Loucy (cell line): ENCODE results near the gene IL17A.
A peak's percentile ranks its signal among the peaks of the same experiment; 100 is the strongest.

ENCODE experiments used
- H2AFZ ChIP-seq: fragments of 200-600 bp; sonication (generic); 2 replicates; pipeline ENCODE4 v1.6.0; 2016; ENCODE audit warnings: antibody characterized with exemption, mild to moderate bottlenecking, low read length, moderate library complexity
- H3F3A ChIP-seq: fragments of 200-600 bp; 2 replicates; pipeline ENCODE4 v1.6.0; 2016; ENCODE audit warnings: antibody characterized with exemption, low read depth, mild to moderate bottlenecking
- H3K27me3 ChIP-seq: fragments of 200-600 bp; sonication (generic); 2 replicates; pipeline ENCODE4 v1.6.1; 2014; ENCODE audit warnings: low read length, mild to moderate bottlenecking; ENCODE audit not compliant: insufficient read depth, poor library complexity, severe bottlenecking
- H3K36me3 ChIP-seq: fragments of 200-600 bp; sonication (generic); 2 replicates; pipeline ENCODE4 v1.6.1; 2016; ENCODE audit warnings: low read length; ENCODE audit not compliant: insufficient read depth
- H3K4me1 ChIP-seq: fragments of 200-600 bp; sonication (generic); 2 replicates; pipeline ENCODE4 v1.5.1; 2014; ENCODE audit warnings: low read length, mild to moderate bottlenecking; ENCODE audit not compliant: insufficient read depth, poor library complexity, severe bottlenecking
- H3K4me2 ChIP-seq: fragments of 200-600 bp; sonication (generic); 2 replicates; pipeline ENCODE4 v1.6.0; 2014; ENCODE audit warnings: antibody characterized with exemption, low read length, low read depth, mild to moderate bottlenecking; ENCODE audit not compliant: poor library complexity, severe bottlenecking
- H3K4me3 ChIP-seq: fragments of 200-600 bp; sonication (generic); 2 replicates; pipeline ENCODE4 v1.5.1; 2014; ENCODE audit warnings: low read length, mild to moderate bottlenecking, mixed read lengths; ENCODE audit not compliant: poor library complexity, severe bottlenecking
- H3K79me2 ChIP-seq: fragments of 200-600 bp; sonication (generic); 2 replicates; pipeline ENCODE4 v1.6.1; 2014; ENCODE audit warnings: low read length; ENCODE audit not compliant: insufficient read depth
- H3K9ac ChIP-seq: fragments of 200-600 bp; sonication (generic); 2 replicates; pipeline ENCODE4 v1.6.0; 2014; ENCODE audit warnings: mild to moderate bottlenecking, low read depth, low read length, moderate library complexity; ENCODE audit not compliant: poor library complexity, severe bottlenecking
- H3K9me2 ChIP-seq: fragments of 200-600 bp; sonication (generic); replicated peaks from 2 replicates; pipeline ENCODE4 v1.6.1; 2016; ENCODE audit warnings: low read depth, low read length, mixed read lengths
- H3K9me3 ChIP-seq: fragments of 200-600 bp; sonication (generic); 2 replicates; pipeline ENCODE4 v1.6.1; 2014; ENCODE audit warnings: mild to moderate bottlenecking, antibody characterized with exemption, low read length, low read depth; ENCODE audit not compliant: insufficient read depth
- H4K20me1 ChIP-seq: fragments of 200-600 bp; sonication (generic); 2 replicates; pipeline ENCODE4 v1.6.0; 2014; ENCODE audit warnings: antibody characterized with exemption, low read length, mild to moderate bottlenecking; ENCODE audit not compliant: insufficient read depth, poor library complexity, severe bottlenecking
- EZH2phosphoT487 ChIP-seq: fragments of 200-600 bp; IDR thresholded peaks from 2 replicates; pipeline ENCODE4 v1.6.1; 2018; ENCODE audit warnings: antibody characterized with exemption, mild to moderate bottlenecking, moderate library complexity, borderline replicate concordance
- TF ChIP-seq, protein P1 (sequence below): fragments of 200-600 bp; sonication (generic); conservative IDR thresholded peaks from 2 replicates; pipeline ENCODE4 v1.5.1; 2014; ENCODE audit warnings: mild to moderate bottlenecking, antibody characterized with exemption, low read length

Gene IL17A

DNA sequence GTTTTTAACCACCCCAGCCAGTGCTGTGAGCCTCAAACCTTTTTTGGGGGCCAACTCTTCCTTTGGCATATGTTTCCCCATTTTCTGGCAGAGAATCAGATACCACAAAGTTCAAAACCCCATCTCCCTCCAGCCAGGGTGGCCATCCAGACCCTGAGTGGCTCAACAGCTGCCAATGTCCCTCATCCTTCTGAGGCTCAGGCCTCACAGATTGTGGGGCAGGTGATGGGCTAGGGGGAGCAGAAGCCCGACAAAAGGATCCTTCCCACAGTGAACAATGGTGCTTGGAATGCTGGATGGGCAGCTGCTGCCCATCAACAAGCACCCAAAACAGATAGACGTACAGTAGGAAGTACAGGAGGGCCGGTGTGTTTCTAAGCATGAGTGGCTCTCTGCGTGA lies 42.6 kb upstream of the IL17A start:
- TF ChIP-seq, protein P1, sequence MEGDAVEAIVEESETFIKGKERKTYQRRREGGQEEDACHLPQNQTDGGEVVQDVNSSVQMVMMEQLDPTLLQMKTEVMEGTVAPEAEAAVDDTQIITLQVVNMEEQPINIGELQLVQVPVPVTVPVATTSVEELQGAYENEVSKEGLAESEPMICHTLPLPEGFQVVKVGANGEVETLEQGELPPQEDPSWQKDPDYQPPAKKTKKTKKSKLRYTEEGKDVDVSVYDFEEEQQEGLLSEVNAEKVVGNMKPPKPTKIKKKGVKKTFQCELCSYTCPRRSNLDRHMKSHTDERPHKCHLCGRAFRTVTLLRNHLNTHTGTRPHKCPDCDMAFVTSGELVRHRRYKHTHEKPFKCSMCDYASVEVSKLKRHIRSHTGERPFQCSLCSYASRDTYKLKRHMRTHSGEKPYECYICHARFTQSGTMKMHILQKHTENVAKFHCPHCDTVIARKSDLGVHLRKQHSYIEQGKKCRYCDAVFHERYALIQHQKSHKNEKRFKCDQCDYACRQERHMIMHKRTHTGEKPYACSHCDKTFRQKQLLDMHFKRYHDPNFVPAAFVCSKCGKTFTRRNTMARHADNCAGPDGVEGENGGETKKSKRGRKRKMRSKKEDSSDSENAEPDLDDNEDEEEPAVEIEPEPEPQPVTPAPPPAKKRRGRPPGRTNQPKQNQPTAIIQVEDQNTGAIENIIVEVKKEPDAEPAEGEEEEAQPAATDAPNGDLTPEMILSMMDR, result no peak
- TF ChIP-seq EZH2phosphoT487, result no peak
- Histone ChIP-seq H3K4me3 (no peak overlapping the region), H3K9me3 (no peaks in the 10 kb centered on the region), H2AFZ (no peak overlapping the region), H3K4me1 (peaks cover 24% of the 10 kb centered on the region), H3F3A (no peaks in the 10 kb centered on the region), H3K9ac (no peak overlapping the region), H4K20me1 (no peaks in the 10 kb centered on the region), H3K4me2 (no peak overlapping the region), H3K9me2 (no peaks in the 10 kb centered on the region), H3K79me2 (no peaks in the 10 kb centered on the region), H3K36me3 (no peaks in the 10 kb centered on the region), H3K27me3 (no peaks in the 10 kb centered on the region)

DNA sequence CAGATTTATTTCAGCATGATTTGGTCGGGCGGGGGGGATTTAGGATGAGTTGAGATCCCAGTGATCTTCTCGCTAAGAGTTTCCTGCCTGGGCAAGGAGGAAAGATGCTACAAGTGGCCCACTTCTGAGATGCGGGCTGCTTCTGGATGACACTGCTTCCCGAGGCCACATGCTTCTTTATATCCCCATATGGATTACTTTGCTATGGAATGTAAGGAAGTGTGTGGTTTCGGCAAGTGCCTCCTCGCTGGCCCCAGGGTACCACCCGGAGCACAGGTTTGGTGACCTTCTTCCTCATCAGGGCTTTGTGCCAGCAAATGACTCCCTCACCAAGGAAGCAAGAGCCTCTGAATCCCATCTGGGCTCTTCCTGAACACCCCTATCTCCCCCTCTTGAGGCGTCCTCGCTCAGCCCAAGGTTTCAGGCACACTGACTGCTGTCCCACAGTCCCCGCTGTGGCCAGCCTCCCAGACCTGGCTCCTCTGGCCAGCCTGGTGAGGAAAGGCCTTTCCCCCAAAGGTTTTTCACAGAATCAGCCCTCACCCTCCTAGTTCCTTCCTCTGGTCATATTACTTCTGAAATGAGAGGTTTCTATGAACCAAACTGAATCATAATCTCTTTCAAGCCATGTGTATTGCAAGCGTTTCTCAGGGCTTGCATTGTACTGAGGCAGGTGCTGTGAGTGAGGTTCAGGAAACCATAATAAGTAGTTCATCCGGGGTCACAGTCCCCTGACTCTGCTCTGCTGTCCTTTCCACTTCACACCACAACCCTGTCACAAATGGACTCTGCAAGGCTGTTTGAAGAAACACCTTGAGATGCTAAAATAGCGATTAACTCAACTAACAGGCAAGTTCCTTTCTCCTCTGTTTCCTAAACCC lies 41.7 kb upstream of the IL17A start:
- no peak overlapping the region for H3K4me3 ChIP-seq
- H3K4me2 ChIP-seq, result peak overlapping the region; percentile 23
- no peaks in the 10 kb centered on the region for H3K79me2 ChIP-seq
- 0 out of 2 replicates have a peak overlapping the region, but pooled peaks have one; percentile 23 for H2AFZ ChIP-seq
- no peaks in the 10 kb centered on the region for H3K27me3 ChIP-seq
- H3F3A ChIP-seq, result no peaks in the 10 kb centered on the region
- TF ChIP-seq, protein P1, result no peak
- no peak for TF ChIP-seq EZH2phosphoT487
- peaks cover 24% of the 10 kb centered on the region for H3K4me1 ChIP-seq
- H3K9me3 ChIP-seq, result no peaks in the 10 kb centered on the region
- no peaks in the 10 kb centered on the region for H3K9me2 ChIP-seq
- no peak overlapping the region for H3K9ac ChIP-seq
- no peaks in the 10 kb centered on the region for H3K36me3 ChIP-seq
- H4K20me1 ChIP-seq, result no peaks in the 10 kb centered on the region

DNA sequence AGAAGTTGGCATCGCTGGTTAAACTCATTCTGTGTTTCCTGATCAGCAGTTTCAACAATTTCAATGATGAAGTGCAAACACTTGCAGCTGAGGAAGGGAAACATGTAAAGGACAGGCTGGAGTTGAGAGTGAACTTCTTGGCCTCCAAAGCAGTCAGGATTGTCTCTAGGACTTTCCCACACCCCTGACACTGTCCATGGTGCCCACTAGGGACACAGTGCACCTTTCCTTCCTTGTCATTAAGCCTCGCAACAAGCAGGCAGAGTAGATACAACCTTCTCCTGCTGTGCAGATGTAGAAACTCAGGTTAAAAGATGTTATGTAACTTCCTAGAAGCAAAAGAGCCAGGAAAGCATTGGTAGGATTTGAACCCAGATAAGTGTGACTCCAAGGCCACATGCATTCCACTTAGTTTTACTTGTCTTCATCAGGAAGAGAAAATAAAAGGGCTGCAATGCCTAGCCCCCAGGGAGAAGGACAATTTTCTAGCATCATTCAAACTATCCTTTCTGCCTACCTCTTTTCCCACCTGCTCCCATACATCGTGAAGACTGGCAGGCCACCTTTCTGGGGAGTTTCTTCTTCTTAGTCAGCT lies 39.2 kb upstream of the IL17A start:
- H3K4me3 ChIP-seq, result no peak overlapping the region
- H2AFZ ChIP-seq, result no peak overlapping the region
- H3K9me2 ChIP-seq, result no peaks in the 10 kb centered on the region
- H3K27me3 ChIP-seq, result no peaks in the 10 kb centered on the region
- H3K4me1 ChIP-seq, result peaks cover 17% of the 10 kb centered on the region
- no peaks in the 10 kb centered on the region for H3K36me3 ChIP-seq
- H3K9me3 ChIP-seq, result no peaks in the 10 kb centered on the region
- H4K20me1 ChIP-seq, result no peaks in the 10 kb centered on the region
- H3K4me2 ChIP-seq, result no peak overlapping the region
- no peak overlapping the region for H3K9ac ChIP-seq
- TF ChIP-seq, protein P1, result no peak
- no peak for TF ChIP-seq EZH2phosphoT487
- no peaks in the 10 kb centered on the region for H3F3A ChIP-seq
- H3K79me2 ChIP-seq, result no peaks in the 10 kb centered on the region
